Activated CD8-positive, alpha-beta T cell treated with anti-CD3 and anti-CD28 coated beads for 36 hours (primary cell): ENCODE results near the gene FREY1. TPM values are rescaled to one million over a fixed set of nuclear protein-coding genes. Genes with fewer than 3 reads are reported as not detected.

Experiments
- ATAC-seq: fragments of 200-7000 bp; cut with Tn5 transposase; one replicate; pipeline ENCODE4 v1.10.0; 2021; ENCODE audit warnings: mild to moderate bottlenecking, moderate library complexity
- CTCF ChIA-PET: fragments of 350-600 bp; sonication (Branson Sonifier 250); formaldehyde crosslinking; loops from one replicate; lab custom pipeline; 2021; ENCODE audit warnings: antibody characterized with exemption; lab: Charles Lee
- POLR2A ChIA-PET: fragments of 350-600 bp; sonication (Branson Sonifier 250); formaldehyde crosslinking; loops from one replicate; lab custom pipeline; 2021; ENCODE audit warnings: antibody characterized with exemption; lab: Charles Lee
- DNase-seq: peaks from one replicate; pipeline ENCODE4 v3.0.0-alpha.2; 2020
- H3K27ac Mint-ChIP-seq: one replicate; pipeline ENCODE4 v1.8.0; 2021; ENCODE audit warnings: mild to moderate bottlenecking, mixed read lengths
- H3K27me3 Mint-ChIP-seq: one replicate; pipeline ENCODE4 v1.8.0; 2021; ENCODE audit warnings: mixed read lengths
- H3K36me3 Mint-ChIP-seq: one replicate; pipeline ENCODE4 v1.8.0; 2021; ENCODE audit warnings: low read depth, mixed read lengths
- H3K4me1 Mint-ChIP-seq: one replicate; pipeline ENCODE4 v1.8.0; 2021; ENCODE audit warnings: low read depth, mixed read lengths
- H3K4me3 Mint-ChIP-seq: one replicate; pipeline ENCODE4 v1.8.0; 2021; ENCODE audit warnings: mild to moderate bottlenecking, moderate library complexity, mixed read lengths
- H3K9me3 Mint-ChIP-seq: one replicate; pipeline ENCODE4 v1.8.0; 2021; ENCODE audit warnings: mixed read lengths
- intact Hi-C: fragments of 100-400 bp; cut with micrococcal nuclease; formaldehyde crosslinking; loops from one replicate; pipeline ENCODE4 v1.10.0; 2022
- total RNA-seq, 2 experiments: library from RNA; stranded (reverse); gene quantifications; one replicate each; pipeline ENCODE4 v1.2.3, GENCODE V29; 2021
- TF ChIP-seq, protein P1 (sequence below): fragments of 200-600 bp; IDR thresholded peaks from one replicate; pipeline ENCODE4 v1.8.0; 2022; ENCODE audit warnings: antibody characterized with exemption, mild to moderate bottlenecking

FREY1 gene
- total RNA-seq, 2 experiments from 2014 or later = 0.43 to 0.72 TPM

DNA sequence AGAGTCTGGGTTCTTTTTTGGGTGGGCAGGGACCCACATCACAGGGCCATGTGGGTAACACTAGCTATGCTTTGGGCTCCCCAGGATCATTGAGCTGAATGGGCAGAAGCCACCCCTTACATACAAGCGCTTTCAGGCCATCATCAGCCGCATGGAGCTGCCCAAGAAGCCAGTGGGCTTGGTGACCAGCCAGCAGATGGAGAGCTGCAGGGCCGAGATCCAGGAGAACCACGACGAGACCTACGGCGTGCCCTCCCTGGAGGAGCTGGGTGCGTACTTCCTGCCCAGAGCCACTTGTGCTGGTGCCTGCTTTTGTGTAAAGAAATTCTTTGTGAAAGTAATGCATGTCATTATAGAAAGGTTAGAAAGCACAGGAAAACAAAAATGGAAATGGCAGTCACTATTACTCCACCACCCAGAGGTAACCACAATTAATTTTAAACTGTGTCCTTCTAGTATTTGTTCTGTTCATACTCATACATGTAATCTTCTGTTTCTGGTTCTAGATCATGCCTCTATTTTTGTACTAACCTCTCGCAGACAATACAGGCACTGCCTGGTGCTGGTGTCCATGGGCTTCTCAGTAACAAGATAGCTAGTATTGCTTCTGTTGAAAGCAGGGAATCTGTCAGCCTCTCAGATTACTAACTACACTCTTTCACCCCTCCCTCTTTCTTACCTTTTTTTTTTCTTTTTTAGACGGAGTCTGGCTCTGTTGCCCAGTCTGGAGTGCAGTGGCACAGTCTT, 46.1 kb downstream of the FREY1 start:
- Mint-ChIP-seq H3K27ac (no peak overlapping the region), H3K27me3 (no peaks in the 10 kb centered on the region), H3K4me3 (no peak overlapping the region), H3K9me3 (no peaks in the 10 kb centered on the region), H3K36me3 (peaks cover 30% of the 10 kb centered on the region), H3K4me1 (no peaks in the 10 kb centered on the region)
- TF ChIP-seq, protein P1, sequence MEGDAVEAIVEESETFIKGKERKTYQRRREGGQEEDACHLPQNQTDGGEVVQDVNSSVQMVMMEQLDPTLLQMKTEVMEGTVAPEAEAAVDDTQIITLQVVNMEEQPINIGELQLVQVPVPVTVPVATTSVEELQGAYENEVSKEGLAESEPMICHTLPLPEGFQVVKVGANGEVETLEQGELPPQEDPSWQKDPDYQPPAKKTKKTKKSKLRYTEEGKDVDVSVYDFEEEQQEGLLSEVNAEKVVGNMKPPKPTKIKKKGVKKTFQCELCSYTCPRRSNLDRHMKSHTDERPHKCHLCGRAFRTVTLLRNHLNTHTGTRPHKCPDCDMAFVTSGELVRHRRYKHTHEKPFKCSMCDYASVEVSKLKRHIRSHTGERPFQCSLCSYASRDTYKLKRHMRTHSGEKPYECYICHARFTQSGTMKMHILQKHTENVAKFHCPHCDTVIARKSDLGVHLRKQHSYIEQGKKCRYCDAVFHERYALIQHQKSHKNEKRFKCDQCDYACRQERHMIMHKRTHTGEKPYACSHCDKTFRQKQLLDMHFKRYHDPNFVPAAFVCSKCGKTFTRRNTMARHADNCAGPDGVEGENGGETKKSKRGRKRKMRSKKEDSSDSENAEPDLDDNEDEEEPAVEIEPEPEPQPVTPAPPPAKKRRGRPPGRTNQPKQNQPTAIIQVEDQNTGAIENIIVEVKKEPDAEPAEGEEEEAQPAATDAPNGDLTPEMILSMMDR = no peak
- CTCF ChIA-PET = interaction anchor here (1.2 to 2.7 kb wide), 4 partner anchors 9 to 58 kb away, joined by 3 to 15 read pairs (median 4); no protein-coding TSS in a partner anchor
- DNase-seq (no peak), ATAC-seq (no peak)
- POLR2A ChIA-PET = no interaction called here
- intact Hi-C loops = no loop called here

DNA sequence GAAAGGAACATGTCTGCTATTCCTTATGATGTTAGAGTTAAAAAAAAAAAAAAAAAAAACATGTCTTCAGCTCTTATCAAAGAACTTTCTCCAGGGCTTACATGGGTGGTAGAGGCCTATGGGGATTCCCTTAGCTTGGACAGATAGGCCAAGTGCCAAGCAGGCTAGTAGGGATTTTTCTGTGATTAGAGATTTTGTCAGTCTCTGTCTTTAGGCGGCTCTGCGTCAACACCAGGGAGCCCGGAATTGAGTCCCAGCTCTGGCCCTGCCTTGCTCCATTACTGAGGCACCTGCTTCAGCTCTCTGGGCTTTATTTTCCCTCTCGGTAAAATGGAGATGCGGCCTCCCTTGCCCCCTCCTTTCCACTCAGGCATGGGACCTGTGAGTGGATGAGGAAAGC, 46.7 kb downstream of the FREY1 start:
- Mint-ChIP-seq H3K4me3 (no peak overlapping the region), H3K27ac (no peak overlapping the region), H3K9me3 (no peaks in the 10 kb centered on the region), H3K36me3 (peaks cover 30% of the 10 kb centered on the region), H3K4me1 (no peaks in the 10 kb centered on the region), H3K27me3 (no peaks in the 10 kb centered on the region)
- ChIA-PET CTCF (interaction anchor here (1.2 to 2.7 kb wide), 4 partner anchors 12 to 448 kb away, joined by 3 to 15 read pairs (median 4); no protein-coding TSS in a partner anchor), POLR2A (no interaction called here)
- DNase-seq = no peak
- intact Hi-C loops = no loop called here
- TF ChIP-seq, protein P1 = no peak
- ATAC-seq = no peak

- DNase-seq = no peak
- Mint-ChIP-seq H3K36me3 (peaks cover 30% of the 10 kb centered on the region), H3K27ac (no peak overlapping the region), H3K4me1 (no peaks in the 10 kb centered on the region), H3K9me3 (no peaks in the 10 kb centered on the region), H3K4me3 (no peak overlapping the region), H3K27me3 (no peaks in the 10 kb centered on the region)
- TF ChIP-seq, protein P1 = no peak
- ChIA-PET CTCF (interaction anchor here (1.1 to 2.7 kb wide), 5 partner anchors 13 to 448 kb away, joined by 3 to 15 read pairs (median 3); no protein-coding TSS in a partner anchor), POLR2A (interaction anchor here (1.5 kb wide), 1 partner anchor 13 kb away, joined by 4 read pairs; no protein-coding TSS in a partner anchor)
- ATAC-seq = no peak
- intact Hi-C loops = no loop called here
Measured at GRCh38 chr11:45859661-45860140, 47.4 kb downstream of the FREY1 start.

DNA sequence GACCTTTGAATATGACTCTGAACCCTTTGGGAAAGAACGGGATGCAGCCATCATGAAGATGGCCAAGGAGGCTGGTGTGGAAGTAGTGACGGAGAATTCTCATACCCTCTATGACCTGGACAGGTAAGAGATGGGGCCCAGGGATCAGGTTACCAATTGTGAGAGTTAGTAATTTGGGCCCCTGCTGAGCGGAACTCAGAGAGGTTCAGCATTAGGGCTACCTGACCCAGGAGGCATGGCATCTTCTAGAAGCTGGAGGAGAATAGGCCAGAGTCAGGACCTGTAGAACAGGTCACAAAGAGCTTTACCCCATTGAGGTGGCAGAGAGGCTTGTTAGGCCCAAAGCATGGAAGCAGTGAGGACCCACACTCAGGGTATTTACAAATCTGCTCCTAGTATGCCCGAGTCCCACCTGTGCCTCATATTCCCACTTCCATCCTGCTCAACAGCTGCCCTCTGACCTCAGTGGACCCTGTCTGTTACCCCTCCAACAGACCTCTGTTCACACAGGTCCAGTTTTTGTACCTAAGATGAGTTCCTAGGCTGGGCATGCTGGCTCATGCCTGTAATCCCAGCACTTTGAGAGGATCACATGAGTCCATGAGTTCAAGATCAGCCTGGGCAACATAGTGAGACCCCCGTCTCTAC, 48.2 kb downstream of the FREY1 start:
- no peak overlapping the region for H3K27ac Mint-ChIP-seq
- H3K4me1 Mint-ChIP-seq = no peaks in the 10 kb centered on the region
- H3K27me3 Mint-ChIP-seq = no peaks in the 10 kb centered on the region
- CTCF ChIA-PET = interaction anchor here (1.1 to 3.2 kb wide), 4 partner anchors 13 to 449 kb away, joined by 3 to 10 read pairs (median 3); no protein-coding TSS in a partner anchor
- H3K4me3 Mint-ChIP-seq = no peak overlapping the region
- DNase-seq = no peak
- POLR2A ChIA-PET = interaction anchor here (1.5 to 1.6 kb wide), 2 partner anchors 13 to 58 kb away, joined by 4 read pairs; partner anchors contain the start of gene PEX16
- TF ChIP-seq, protein P1 = no peak
- H3K36me3 Mint-ChIP-seq = peaks cover 30% of the 10 kb centered on the region
- ATAC-seq = no peak
- H3K9me3 Mint-ChIP-seq = no peaks in the 10 kb centered on the region
- intact Hi-C loops = no loop called here
